GM06990 (cell line): Measurements from ENCODE around the gene DAPK1.
A peak's percentile ranks its signal among the peaks of the same experiment; 100 is the strongest.

Experiments used
- DNase-seq: peaks from one replicate; pipeline ENCODE4 v3.0.0-alpha.2; 2011; ENCODE audit not compliant: insufficient read length; ENCODE audit errors: extremely low read depth
- H3K27me3 ChIP-seq: replicated peaks from 2 replicates; pipeline ENCODE4 v1.6.0; 2011; ENCODE audit warnings: low read length; ENCODE audit not compliant: control insufficient read depth, insufficient read depth
- H3K36me3 ChIP-seq: 2 replicates; pipeline ENCODE4 v1.5.1; 2011; ENCODE audit warnings: low read length; ENCODE audit not compliant: control insufficient read depth, insufficient read depth
- H3K4me3 ChIP-seq: replicated peaks from 2 replicates; pipeline ENCODE4 v1.5.1; 2011; ENCODE audit warnings: low read depth, mild to moderate bottlenecking, control low read depth, low read length
- TF ChIP-seq, protein P1 (sequence below): IDR thresholded peaks from 2 replicates; pipeline ENCODE4 v1.5.1; 2011; ENCODE audit warnings: low read length, control low read depth, mild to moderate bottlenecking, inconsistent platforms; ENCODE audit not compliant: insufficient read depth, poor library complexity, severe bottlenecking

The DAPK1 gene

DNA sequence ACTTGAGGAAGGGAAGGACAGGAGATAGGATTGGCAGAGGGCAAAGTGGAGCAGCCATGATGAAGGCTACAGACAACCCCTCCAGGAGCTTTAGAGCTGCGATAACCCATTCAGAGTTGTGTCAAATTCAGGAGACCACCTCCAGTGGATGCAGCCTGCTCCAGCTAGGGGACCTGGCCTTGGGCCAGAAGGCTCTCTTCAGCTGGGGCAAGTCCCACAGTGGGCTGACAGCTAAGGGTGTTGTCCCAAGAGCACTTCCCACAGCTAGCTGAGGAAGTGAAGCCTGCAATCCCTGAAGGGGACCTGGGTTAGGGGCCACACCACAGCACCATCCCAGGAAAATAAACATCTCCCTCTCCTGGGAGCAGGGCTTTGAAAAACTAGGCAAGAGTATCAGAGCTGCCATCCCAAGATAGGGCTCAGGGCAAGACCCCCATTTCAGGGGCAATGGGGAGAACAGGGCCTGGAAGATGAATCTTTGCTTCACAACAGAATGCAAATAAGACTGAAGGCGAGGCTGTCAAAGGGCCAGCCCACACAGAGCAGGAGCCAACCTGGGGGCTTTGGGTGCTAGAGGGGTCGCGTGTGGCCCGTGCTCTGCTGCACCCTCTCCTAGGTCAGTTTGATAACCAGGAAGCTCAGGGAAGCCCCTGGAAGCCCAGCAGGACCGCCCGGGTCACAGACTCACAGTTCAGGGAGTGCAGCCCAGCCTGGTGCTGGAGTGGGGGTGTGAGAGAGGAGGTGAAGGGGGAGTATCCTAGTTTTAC lies 19.3 kb upstream of the DAPK1 start:
- no peak for DNase-seq
- TF ChIP-seq, protein P1, sequence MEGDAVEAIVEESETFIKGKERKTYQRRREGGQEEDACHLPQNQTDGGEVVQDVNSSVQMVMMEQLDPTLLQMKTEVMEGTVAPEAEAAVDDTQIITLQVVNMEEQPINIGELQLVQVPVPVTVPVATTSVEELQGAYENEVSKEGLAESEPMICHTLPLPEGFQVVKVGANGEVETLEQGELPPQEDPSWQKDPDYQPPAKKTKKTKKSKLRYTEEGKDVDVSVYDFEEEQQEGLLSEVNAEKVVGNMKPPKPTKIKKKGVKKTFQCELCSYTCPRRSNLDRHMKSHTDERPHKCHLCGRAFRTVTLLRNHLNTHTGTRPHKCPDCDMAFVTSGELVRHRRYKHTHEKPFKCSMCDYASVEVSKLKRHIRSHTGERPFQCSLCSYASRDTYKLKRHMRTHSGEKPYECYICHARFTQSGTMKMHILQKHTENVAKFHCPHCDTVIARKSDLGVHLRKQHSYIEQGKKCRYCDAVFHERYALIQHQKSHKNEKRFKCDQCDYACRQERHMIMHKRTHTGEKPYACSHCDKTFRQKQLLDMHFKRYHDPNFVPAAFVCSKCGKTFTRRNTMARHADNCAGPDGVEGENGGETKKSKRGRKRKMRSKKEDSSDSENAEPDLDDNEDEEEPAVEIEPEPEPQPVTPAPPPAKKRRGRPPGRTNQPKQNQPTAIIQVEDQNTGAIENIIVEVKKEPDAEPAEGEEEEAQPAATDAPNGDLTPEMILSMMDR: no peak
- Histone ChIP-seq H3K27me3 (no peaks in the 10 kb centered on the region), H3K4me3 (no peak overlapping the region), H3K36me3 (no peaks in the 10 kb centered on the region)

DNA sequence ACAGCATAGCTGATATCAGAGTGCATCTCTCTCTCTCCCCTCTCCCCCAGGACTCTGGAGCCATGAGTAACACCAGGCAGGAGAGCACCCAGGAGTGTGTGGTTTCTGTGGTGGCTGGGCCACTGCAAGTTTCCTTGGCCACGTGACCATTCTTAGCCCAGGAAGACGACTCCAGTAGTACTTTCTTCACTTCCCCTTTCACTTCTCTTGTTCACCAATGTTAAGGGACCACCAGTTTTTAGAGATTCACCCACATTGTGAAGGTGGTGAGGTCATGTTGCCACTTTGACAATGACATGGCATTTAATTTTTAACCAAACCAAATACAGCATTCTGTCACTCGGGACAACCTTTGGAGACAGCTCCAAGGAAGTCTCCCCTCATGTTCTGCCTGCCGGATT lies 17.9 kb upstream of the DAPK1 start:
- H3K36me3 ChIP-seq: no peaks in the 10 kb centered on the region
- no peaks in the 10 kb centered on the region for H3K27me3 ChIP-seq
- H3K4me3 ChIP-seq: no peak overlapping the region; the same call in 1 of the 2 replicates
- peak; percentile 70 for DNase-seq
- TF ChIP-seq, protein P1: no peak

DNA sequence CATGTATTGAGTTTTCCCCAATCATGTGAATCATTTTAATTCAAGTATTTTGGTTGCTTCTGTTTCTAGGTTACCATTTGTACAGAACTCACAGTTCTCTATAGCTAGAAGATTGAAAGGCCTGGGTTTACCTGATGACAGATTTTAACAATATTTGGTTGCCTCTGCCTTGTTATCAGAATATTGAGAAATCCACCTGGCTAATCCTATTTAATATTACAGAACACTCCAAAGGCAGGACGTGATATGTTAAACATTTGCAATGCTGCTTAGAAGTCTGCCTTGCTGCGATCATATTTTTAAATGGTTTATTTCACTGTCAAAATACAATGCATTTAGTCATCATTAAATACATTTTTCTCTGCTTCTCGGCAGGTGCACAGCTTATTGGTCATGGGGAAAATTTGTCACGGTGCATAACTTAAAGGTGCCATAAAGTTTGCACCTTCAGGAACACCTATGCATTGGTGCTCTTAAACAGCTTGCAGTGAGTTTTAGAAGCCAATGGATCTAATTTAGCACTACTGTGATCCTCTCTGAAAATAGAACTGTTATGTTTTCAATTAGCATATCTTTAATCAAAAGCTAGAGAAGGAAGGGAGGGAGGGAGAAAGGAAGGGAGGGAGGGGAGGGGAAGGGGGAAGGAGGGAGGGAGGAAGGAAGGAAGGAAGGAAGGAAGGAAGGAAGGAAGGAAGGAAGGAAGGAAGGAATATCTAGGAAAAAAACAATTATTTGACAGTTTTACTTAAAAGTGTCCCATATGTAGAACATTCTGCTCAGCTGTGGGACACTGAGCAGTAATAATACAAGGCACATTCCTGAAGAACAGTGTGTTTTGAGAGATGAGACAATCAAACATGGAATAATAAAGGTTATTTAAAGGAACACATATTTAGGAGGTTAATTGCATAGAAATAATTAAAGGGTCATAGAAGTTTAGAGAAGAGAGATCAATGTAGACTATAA lies 15.5 kb upstream of the DAPK1 start:
- TF ChIP-seq, protein P1: no peak
- Histone ChIP-seq H3K4me3 (no peak overlapping the region), H3K27me3 (no peaks in the 10 kb centered on the region), H3K36me3 (no peaks in the 10 kb centered on the region)
- DNase-seq: no peak

DNA sequence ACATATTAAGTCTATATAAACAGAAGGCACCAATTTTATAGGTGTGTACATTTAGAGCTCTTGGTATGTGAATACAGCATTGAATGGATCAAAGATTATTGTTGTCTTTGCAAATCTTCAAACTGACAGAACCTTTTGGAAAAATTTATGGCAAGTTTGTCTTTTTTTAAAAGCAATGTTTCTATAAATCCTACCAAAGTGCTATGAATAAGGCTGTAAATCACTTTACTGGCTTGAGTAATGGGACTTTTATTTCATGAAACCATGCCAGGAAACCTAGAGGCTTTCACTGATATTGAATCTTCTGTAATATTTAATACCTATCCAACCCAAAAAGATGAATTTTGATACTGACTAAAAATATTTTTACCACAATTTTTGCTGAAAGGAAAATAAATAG lies 7.4 kb upstream of the DAPK1 start:
- Histone ChIP-seq H3K27me3 (no peaks in the 10 kb centered on the region), H3K36me3 (no peaks in the 10 kb centered on the region), H3K4me3 (no peak overlapping the region)
- DNase-seq: no peak
- TF ChIP-seq, protein P1: no peak

DNA sequence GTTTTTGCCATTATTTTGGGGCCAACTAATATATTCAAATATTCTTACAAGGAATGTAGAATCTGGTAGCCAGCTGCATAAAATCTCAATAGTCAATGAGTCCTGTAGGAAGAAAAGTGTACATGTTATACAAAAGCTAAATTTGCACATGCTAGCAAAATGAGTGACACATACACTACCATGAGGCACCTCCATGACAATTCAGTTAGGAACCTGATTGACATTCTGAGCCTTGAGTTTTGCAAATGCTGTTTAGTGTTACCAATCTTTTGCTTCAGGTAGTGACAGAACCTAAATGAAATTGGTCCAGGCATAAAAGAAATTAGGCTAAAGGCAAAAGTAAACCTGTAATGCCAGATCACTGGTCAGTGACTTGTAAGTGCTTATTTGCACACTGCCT lies 6.8 kb upstream of the DAPK1 start:
- DNase-seq: no peak
- Histone ChIP-seq H3K4me3 (no peak overlapping the region), H3K36me3 (no peaks in the 10 kb centered on the region), H3K27me3 (no peaks in the 10 kb centered on the region)
- TF ChIP-seq, protein P1: no peak
